Endothelial cell of umbilical vein (primary cell): ENCODE data around the gene ANKRD49. TPM values are rescaled to one million over a fixed set of nuclear protein-coding genes. Genes with fewer than 3 reads are reported as not detected.

Experiments used
- BruUV-seq: library from RNA; stranded (reverse); fragments of 400-500 nt; replicated peaks from 2 replicates; lab custom pipeline; 2021; lab: Mats Ljungman, UMichigan
- CTCF ChIA-PET: fragments of 300-600, 350-600 bp; sonication (Branson Sonifier 250); formaldehyde crosslinking; loops from one replicate; lab custom pipeline; 2021; ENCODE audit warnings: antibody characterized with exemption, inconsistent platforms; lab: Charles Lee
- POLR2A ChIA-PET: fragments of 300-600, 350-600 bp; sonication (Branson Sonifier 250); formaldehyde crosslinking; loops from one replicate; lab custom pipeline; 2021; ENCODE audit warnings: antibody characterized with exemption, inconsistent platforms; lab: Charles Lee
- DNase-seq: peaks from one replicate; pipeline ENCODE4 v3.0.0-alpha.2; 2011; ENCODE audit warnings: low read depth, low spot score
- FAIRE-seq: peaks from 2 replicates; lab custom pipeline; 2011; peaks lifted over from hg19 to GRCh38; lab: Jason Lieb, UNC
- H2AFZ ChIP-seq: 2 replicates; pipeline ENCODE4 v1.6.0; 2012; ENCODE audit warnings: low read depth, low read length, control low read depth, inconsistent platforms
- H3K27ac ChIP-seq: 2 replicates; pipeline ENCODE4 v1.5.1; 2011; ENCODE audit warnings: low read depth, mild to moderate bottlenecking, control low read depth, low read length, moderate library complexity; ENCODE audit not compliant: insufficient read depth
- H3K27me3 ChIP-seq, 2 experiments: 2 replicates each; pipeline versions ENCODE4 v1.6.0 to v1.6.1; 2011; ENCODE audit warnings: low read length in 2 of 2, mixed read lengths in 1 of 2; ENCODE audit not compliant: control insufficient read depth in 2 of 2, insufficient read depth in 2 of 2
- H3K36me3 ChIP-seq, 2 experiments: 2 replicates in 1 of 2; 3 replicates in 1 of 2; pipeline ENCODE4 v1.5.1; 2011; ENCODE audit warnings: low read length in 2 of 2, mild to moderate bottlenecking in 1 of 2, moderate library complexity in 1 of 2; ENCODE audit not compliant: control insufficient read depth in 2 of 2, insufficient read depth in 2 of 2; ENCODE audit errors: extremely low read depth in 1 of 2
- H3K4me1 ChIP-seq: 3 replicates; pipeline ENCODE4 v1.5.1; 2011; ENCODE audit warnings: mild to moderate bottlenecking, low read length; ENCODE audit not compliant: control insufficient read depth, insufficient read depth; ENCODE audit errors: extremely low read depth
- H3K4me2 ChIP-seq: 2 replicates; pipeline ENCODE4 v1.6.1; 2011; ENCODE audit warnings: low read length, control low read depth, mixed read lengths; ENCODE audit not compliant: insufficient read depth
- H3K4me3 ChIP-seq, 3 experiments: fragments of 200-600 bp in 1 of 3; sonication (generic), shearing (Covaris generic) in 1 of 3; replicated peaks in 1 of 3; 2 replicates each; pipeline ENCODE4 v1.5.1; 2011 to 2016; ENCODE audit warnings: control low read depth in 3 of 3, low read length in 3 of 3, mild to moderate bottlenecking in 2 of 3, inconsistent platforms in 1 of 3, low read depth in 1 of 3, moderate library complexity in 1 of 3; ENCODE audit not compliant: insufficient read depth in 1 of 3
- H3K79me2 ChIP-seq: 2 replicates; pipeline ENCODE4 v1.6.0; 2012; ENCODE audit warnings: low read length, inconsistent platforms; ENCODE audit not compliant: control insufficient read depth, insufficient read depth
- H3K9ac ChIP-seq: replicated peaks from 2 replicates; pipeline ENCODE3; 2011; ENCODE audit warnings: low read length, control low read depth; ENCODE audit not compliant: insufficient read depth; ENCODE audit errors: extremely low read depth
- H3K9me1 ChIP-seq: replicated peaks from 3 replicates; pipeline ENCODE4 v1.6.0; 2011; ENCODE audit warnings: mild to moderate bottlenecking, low read length; ENCODE audit not compliant: control insufficient read depth, insufficient read depth; ENCODE audit errors: extremely low read depth
- H3K9me3 ChIP-seq: replicated peaks from 2 replicates; pipeline ENCODE4 v1.5.1; 2012; ENCODE audit warnings: low read length, inconsistent platforms; ENCODE audit not compliant: control insufficient read depth, insufficient read depth
- H4K20me1 ChIP-seq: replicated peaks from 2 replicates; pipeline ENCODE3; 2011; ENCODE audit warnings: mild to moderate bottlenecking, low read length; ENCODE audit not compliant: control insufficient read depth, insufficient read depth; ENCODE audit errors: extremely low read depth
- EZH2 ChIP-seq: IDR thresholded peaks from 2 replicates; pipeline ENCODE4 v1.6.1; 2012; ENCODE audit warnings: borderline replicate concordance, low read depth, mild to moderate bottlenecking, moderate library complexity, low read length, inconsistent platforms; ENCODE audit not compliant: severe bottlenecking
- FOS ChIP-seq: IDR thresholded peaks from 2 replicates; pipeline ENCODE4 v1.6.1; 2011; ENCODE audit warnings: mild to moderate bottlenecking, low read length, moderate library complexity, borderline replicate concordance; ENCODE audit not compliant: insufficient read depth
- GATA2 ChIP-seq: IDR thresholded peaks from 2 replicates; pipeline ENCODE4 v1.7.0; 2011; ENCODE audit warnings: low read depth, mild to moderate bottlenecking, moderate library complexity, mixed read lengths, low read length; ENCODE audit not compliant: insufficient read length, insufficient read depth
- JUN ChIP-seq: IDR thresholded peaks from 2 replicates; pipeline ENCODE4 v1.6.1; 2011; ENCODE audit warnings: borderline replicate concordance, low read depth; ENCODE audit not compliant: insufficient read length, insufficient read depth
- MYC ChIP-seq: IDR thresholded peaks from one replicate; pipeline ENCODE4 v1.6.1; 2011; ENCODE audit warnings: mild to moderate bottlenecking, low read depth, low read length
- POLR2A ChIP-seq: IDR thresholded peaks from 2 replicates; pipeline ENCODE4 v1.6.1; 2012; ENCODE audit warnings: low read depth, mild to moderate bottlenecking, control low read depth, low read length
- POLR2AphosphoS5 ChIP-seq: IDR thresholded peaks from 2 replicates; pipeline ENCODE4 v1.6.1; 2012; ENCODE audit warnings: low read depth, mild to moderate bottlenecking, control low read depth, low read length, moderate library complexity; ENCODE audit not compliant: insufficient read depth
- dilution Hi-C: fragments of 300-500 bp; cut with MboI; formaldehyde crosslinking; loops from one replicate; pipeline ENCODE4 v1.15.0; 2019; ENCODE audit warnings: low sequenced_read_pairs; ENCODE audit not compliant: extremely low pct_ligation_motif_present
- intact Hi-C: fragments of 100-400 bp; cut with micrococcal nuclease; formaldehyde crosslinking; loops from one replicate; pipeline ENCODE4 v1.10.0; 2022
- polyA plus RNA-seq, 4 experiments: library from polyadenylated mRNA; depleted of rRNA in 3 of 4; stranded (reverse) in 3 of 4; unstranded in 1 of 4; fragments of >200 nt; gene quantifications; 2 replicates each; pipeline versions ENCODE4 v1.2.1 to v1.2.3, GENCODE V29; 2011 to 2012; ENCODE audit warnings: missing spikeins in 1 of 4
- total RNA-seq: library from RNA; stranded (reverse); gene quantifications from 2 replicates; pipeline ENCODE4 v1.2.3, GENCODE V29; 2021
- TF ChIP-seq, protein P1 (sequence below), 2 donors: IDR thresholded peaks; 1 replicate in 1 of 2; 2 replicates in 1 of 2; pipeline ENCODE4 v1.5.1; 2011; ENCODE audit warnings: low read length in 2 of 2, mild to moderate bottlenecking in 2 of 2, moderate library complexity in 2 of 2, control low read depth in 1 of 2, inconsistent platforms in 1 of 2, low read depth in 1 of 2; ENCODE audit not compliant: insufficient read depth in 1 of 2; ENCODE audit errors: extremely low read depth in 1 of 2
- TF ChIP-seq, protein P2 (sequence below): IDR thresholded peaks from 2 replicates; pipeline ENCODE4 v1.6.1; 2011; ENCODE audit not compliant: insufficient read depth, insufficient read length

Gene ANKRD49
- total and polyA plus RNA-seq, 2 donors (not counting 3 experiments of a cell fraction or from before 2014, with no cell fraction given), result 6.0 to 7.6 TPM

DNA sequence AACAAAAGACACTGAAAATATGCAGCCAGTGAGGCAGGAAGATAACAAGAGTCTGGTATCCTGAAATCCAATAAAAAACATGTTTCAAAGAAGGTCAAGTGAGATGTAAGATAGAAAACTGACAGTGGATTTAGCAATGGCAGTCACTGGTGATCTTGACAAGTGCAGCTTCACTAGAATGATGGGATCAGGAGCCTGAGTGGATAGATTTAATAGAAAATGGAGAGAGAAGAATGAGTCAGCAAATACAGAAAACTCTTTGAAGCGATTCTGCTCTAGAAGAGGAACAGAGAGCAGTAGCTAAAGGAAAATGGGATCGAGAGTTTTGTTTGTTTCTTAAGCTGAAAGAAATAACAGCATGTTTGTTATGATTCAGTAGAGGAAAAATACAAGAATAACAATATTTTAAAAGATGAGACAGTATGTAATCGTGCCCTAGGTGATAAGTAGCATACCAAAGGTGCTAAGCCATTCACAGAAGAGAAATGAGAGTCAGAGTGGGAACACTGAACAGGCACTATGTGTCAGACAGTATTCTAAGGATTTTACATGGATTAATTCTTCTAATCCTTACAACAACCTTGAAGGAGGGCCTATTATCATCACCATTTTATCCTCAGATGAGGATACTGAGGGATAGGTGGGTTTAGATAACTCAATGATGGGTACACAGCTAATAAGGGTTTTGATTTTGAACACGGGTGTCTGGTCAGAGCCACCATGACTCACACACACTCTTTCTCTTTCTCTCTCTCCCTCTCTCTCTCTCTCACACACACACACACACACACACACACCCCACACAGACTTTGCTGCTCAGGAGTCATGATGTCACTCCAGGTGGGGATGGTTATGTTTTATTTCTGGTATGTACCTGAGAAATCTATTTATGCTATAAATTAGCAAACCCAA is 36.4 kb upstream of the ANKRD49 start:
- dilution Hi-C loops (no loop called here), intact Hi-C loops (no loop called here)
- no peak overlapping the region for H3K4me3 ChIP-seq
- H3K36me3 ChIP-seq, result peaks cover 1 to 2% of the 10 kb centered on the region in 2 experiments
- no peaks in the 10 kb centered on the region for H3K9me3 ChIP-seq
- H3K27ac ChIP-seq, result no peak overlapping the region
- TF ChIP-seq MYC (no peak), GATA2 (no peak), JUN (no peak), POLR2AphosphoS5 (no peak), FOS (no peak), EZH2 (no peak), POLR2A (no peak)
- TF ChIP-seq, protein P1, sequence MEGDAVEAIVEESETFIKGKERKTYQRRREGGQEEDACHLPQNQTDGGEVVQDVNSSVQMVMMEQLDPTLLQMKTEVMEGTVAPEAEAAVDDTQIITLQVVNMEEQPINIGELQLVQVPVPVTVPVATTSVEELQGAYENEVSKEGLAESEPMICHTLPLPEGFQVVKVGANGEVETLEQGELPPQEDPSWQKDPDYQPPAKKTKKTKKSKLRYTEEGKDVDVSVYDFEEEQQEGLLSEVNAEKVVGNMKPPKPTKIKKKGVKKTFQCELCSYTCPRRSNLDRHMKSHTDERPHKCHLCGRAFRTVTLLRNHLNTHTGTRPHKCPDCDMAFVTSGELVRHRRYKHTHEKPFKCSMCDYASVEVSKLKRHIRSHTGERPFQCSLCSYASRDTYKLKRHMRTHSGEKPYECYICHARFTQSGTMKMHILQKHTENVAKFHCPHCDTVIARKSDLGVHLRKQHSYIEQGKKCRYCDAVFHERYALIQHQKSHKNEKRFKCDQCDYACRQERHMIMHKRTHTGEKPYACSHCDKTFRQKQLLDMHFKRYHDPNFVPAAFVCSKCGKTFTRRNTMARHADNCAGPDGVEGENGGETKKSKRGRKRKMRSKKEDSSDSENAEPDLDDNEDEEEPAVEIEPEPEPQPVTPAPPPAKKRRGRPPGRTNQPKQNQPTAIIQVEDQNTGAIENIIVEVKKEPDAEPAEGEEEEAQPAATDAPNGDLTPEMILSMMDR (IDR thresholded peaks at IDR 0.05; ENCODE audit: extremely low read depth in 1 of 2, insufficient read depth in 1 of 2, low read depth in 1 of 2, low read length in 2 of 2), result no peak
- TF ChIP-seq, protein P2, sequence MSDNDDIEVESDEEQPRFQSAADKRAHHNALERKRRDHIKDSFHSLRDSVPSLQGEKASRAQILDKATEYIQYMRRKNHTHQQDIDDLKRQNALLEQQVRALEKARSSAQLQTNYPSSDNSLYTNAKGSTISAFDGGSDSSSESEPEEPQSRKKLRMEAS, result no peak
- no peak overlapping the region for H3K9ac ChIP-seq
- H3K9me1 ChIP-seq, result no peaks in the 10 kb centered on the region
- DNase-seq (no peak), FAIRE-seq (no peak)
- H3K4me2 ChIP-seq, result no peak overlapping the region
- ChIA-PET CTCF (no interaction called here), POLR2A (no interaction called here)
- BruUV-seq, result no TSS peak
- no peaks in the 10 kb centered on the region for H3K79me2 ChIP-seq
- no peak overlapping the region for H2AFZ ChIP-seq
- H4K20me1 ChIP-seq, result no peaks in the 10 kb centered on the region
- H3K27me3 ChIP-seq, result no peaks in the 10 kb centered on the region
- H3K4me1 ChIP-seq, result no peaks in the 10 kb centered on the region
